Left colon (tissue), 2 donors: ENCODE results near the gene LBHD2. TPM values are rescaled to one million over a fixed set of nuclear protein-coding genes. Genes with fewer than 3 reads are reported as not detected.
"Not testable (repeated sequence)": the region's sequence is repeated elsewhere in the genome, so short reads cannot be mapped to it uniquely, and the experiment has no call there.

ENCODE experiments used
- ATAC-seq: fragments of 200-7000 bp; cut with Tn5 transposase; one replicate; pipeline ENCODE4 v1.9.1; 2020; ENCODE audit warnings: mild to moderate bottlenecking, moderate library complexity
- DNase-seq, 2 donors: peaks; one replicate each; pipeline ENCODE4 v3.0.0-alpha.2; 2020
- intact Hi-C, 2 donors: fragments of 100-400 bp; cut with DNase I in 1 of 2; cut with micrococcal nuclease in 1 of 2; formaldehyde crosslinking; loops; one replicate each; pipeline versions ENCODE4 v1.11.2 to v1.14.0; 2022; cut with DNase I, micrococcal nuclease
- total RNA-seq, 2 donors: library from RNA; stranded (reverse); fragmentation: NEBNext Ultra II Directional; extraction: Animal tissue kit (Norgen Biotek cat#: 25700); gene quantifications; one replicate each; pipeline ENCODE4 v1.2.1, GENCODE V29; 2021
- donor health status: DM: no; HTN: no; CAD: no.
- donor health status: DM: yes; HTN: yes; CAD: no.

Gene LBHD2
- total RNA-seq, 2 donors from 2014 or later: not detected

DNA sequence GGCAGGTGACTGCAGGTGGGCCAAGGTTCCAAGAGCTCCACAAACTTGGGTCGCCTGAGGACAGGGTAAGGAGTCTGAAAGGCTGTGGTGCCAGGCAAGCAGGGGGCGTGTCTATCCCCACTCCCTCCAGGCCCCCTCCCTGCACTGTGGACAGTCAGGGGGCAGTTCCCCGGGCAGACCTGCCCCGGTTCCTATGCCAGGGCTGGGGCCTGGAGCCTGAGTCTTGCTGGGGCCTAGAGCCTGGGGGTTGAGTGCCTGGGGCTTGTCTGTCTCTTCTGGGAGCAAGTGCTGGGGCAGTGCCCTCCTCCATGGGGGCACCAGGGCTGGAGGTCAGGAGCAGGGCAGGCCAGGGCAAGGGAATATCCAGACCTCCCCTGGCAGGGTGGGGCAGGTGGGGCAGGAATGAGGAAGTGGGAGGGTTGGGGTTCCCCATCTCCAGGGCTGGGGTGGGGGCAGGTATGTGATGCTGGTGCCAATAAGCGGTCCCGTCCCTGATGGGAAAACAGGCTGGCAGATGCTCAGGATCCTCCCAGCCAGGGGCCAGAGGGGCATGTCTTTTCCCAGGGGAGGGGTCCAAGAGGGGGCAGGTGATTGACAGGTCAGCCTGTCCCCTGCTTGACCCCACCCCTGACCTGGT, 27.3 kb downstream of the LBHD2 start:
- DNase-seq (no peak), ATAC-seq (peak; percentile 9)
- intact Hi-C loops: no loop called here

DNA sequence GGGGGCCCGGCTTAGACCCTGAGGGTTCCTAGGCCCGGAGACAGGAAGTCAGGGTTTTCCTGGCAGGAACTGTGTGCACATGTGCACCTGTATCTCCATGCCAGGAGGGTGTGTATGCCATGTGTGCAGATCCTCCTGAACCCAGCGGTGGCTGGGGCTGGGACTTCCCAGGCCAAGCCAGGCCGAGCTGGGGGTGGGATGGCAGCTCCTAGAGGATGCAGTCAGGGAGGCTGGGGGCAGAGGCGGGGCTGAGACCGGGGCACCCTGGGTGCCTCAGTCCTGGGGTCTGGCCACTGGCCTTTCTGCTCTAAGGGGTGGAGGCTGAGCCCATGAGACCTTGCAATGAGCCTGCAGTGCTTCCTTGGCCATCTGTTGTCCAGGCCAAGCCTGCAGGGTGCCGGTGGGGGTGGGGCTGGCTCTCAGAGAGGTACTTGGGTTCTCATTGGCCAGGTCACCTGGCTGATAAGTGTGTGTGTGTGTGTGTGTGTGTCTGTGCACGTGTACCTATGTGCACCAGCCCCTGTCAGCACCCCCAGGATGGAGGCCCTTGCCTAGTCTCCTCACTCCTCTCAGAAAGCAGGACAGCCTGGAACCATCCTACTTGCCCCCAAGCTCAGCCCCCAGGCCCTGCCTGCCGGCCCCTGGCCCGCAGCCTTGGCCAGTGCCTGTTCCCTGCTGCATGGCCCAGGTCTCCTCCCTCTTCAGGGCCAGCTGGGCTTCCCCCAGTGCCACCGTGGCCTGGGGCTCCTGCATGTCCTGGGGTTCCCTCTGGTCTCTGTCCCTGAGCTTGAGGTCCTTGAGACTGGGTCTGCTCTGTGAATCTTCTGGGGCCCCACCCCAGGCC, 28.6 kb downstream of the LBHD2 start:
- intact Hi-C loops: no loop called here
- ATAC-seq: peak; percentile 17
- DNase-seq: peak in 1 of 2 donors; percentile 49

GRCh38 chr14:103113303-103113702, 29.3 kb downstream of the LBHD2 start:
- no peak for DNase-seq
- no peak for ATAC-seq
- intact Hi-C loops: no loop called here

- ATAC-seq: no peak
- intact Hi-C loops: no loop called here
- DNase-seq: no peak
Observed at GRCh38 chr14:103113774-103114173, 29.8 kb downstream of the LBHD2 start.

GRCh38 chr14:103115086-103115679, 31.2 kb downstream of the LBHD2 start:
- ATAC-seq: peak; percentile 58
- intact Hi-C loops: not testable (repeated sequence)
- peak; percentile 66 to 81 for DNase-seq

DNA sequence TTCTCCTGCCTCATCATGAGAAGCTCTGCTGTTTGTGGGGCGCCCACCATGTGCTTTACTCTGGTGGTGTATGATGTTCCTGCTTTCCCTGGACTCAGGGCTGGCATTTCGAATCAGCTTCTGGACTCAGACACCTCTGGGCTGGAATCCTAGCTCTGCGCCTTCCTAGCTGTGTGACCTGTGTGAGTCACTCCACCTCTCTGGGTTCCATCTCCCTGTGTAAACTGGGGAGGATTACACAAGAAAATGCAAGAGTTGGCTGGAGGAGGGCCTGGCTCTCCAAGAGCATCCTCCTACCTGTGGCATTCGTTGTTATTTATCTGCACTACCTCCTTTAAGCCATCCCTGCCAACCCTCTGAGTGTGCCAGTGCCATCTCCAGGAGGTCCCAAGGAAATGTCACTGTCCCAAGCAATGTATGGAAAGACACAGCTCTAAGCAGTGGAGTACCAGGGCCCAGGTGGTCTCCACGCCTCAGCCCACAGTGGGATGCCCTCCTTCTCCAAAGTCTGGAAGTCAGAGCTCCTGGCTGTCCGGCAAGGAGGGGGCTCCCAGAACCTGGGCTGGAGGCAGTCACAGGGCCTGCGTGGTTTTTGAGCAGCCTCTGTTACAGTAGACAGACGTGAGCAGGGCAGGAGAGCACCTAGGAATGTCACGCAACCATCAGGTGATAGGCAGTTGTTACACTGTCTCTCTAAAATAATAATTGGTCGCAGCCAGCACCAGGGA, 32.0 kb downstream of the LBHD2 start:
- intact Hi-C loops: no loop called here
- DNase-seq: no peak
- ATAC-seq: no peak

DNA sequence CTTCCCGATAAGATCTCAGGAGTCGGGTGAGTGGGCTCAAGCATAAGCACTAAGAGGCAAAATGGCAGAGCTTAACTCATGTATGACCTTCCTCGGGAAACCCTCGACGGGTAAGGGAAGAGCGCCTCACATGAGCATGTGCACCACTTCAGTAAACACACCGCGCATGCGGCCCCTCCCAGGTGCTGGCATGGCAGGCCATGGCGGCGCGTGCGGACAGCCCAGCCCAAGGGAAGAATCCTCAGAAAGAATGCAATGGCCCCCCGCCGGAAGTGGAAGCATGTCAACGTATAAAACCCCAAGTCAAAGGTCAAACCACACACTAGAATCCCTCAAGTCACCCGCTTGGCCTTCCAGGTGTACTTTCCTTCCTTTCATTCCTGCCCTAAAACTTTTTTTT, 32.6 kb downstream of the LBHD2 start:
- intact Hi-C loops: no loop called here

DNA sequence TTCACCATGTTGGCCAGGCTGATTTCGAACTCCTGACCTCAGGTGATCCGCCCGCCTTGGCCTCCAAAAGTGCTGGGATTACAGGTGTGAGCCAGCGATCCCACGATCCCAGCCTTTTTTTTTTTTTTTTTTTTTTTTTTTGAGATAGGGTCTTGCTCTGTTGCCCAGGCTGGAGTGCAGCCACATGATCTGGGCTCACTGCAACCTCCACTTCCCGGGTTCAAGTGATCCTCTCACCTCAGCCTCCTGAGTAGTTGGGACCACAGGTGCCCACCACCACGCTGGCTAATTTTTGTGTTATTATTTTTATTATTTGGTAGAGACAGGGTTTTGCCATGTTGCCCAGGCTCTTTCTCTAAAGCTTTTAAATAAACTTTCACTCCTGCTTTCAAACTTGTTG, 33.5 kb downstream of the LBHD2 start:
- DNase-seq, intact Hi-C loops, ATAC-seq: not testable (repeated sequence)

More for the DNA sequence above, 32.6 kb downstream of the LBHD2 start:
- DNase-seq (no peak), ATAC-seq (no peak)

GRCh38 chr14:103118018-103118662, 34.1 kb downstream of the LBHD2 start:
- no peak for ATAC-seq
- intact Hi-C loops: no loop called here
- peak in 1 of 2 donors; percentile 58 for DNase-seq

DNA sequence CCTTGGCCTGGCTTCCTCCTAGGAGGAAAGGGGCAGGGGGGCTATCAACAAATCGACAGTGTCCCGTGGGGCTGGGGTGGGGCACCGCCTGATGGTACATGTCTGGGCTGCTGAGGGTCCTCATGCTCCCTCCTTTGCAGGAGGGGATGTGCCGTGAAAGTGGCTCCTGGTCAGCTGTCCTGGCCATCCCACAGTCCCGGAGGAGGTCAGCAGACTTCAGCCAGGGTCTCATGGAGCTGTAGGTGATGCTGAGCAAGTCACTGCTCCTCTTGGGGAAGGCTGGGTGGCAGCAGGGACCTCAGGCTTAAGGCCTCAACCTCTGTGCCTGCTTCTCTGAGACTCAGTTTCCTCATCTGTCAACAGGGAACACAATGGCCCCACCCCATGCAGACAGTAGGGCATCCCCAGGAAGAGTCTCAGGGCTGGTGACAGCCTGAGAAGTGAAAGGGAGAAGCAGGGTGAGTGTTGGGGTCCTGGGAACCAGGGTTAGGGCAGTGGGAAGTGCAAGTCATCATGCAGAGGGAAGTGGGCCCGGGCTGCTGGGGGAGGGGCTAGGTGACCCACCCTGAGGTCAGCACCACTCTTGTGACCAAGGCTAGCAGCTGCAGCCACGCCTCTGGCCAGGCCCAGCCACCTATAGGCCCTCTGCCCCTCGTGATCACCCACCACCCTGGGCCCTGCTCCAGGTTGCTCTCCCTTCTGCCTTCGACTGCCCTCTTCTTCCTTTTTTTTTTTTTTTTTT, 34.8 kb downstream of the LBHD2 start:
- peak in 1 of 2 donors; percentile 55 for DNase-seq
- intact Hi-C loops: no loop called here
- ATAC-seq: no peak

DNA sequence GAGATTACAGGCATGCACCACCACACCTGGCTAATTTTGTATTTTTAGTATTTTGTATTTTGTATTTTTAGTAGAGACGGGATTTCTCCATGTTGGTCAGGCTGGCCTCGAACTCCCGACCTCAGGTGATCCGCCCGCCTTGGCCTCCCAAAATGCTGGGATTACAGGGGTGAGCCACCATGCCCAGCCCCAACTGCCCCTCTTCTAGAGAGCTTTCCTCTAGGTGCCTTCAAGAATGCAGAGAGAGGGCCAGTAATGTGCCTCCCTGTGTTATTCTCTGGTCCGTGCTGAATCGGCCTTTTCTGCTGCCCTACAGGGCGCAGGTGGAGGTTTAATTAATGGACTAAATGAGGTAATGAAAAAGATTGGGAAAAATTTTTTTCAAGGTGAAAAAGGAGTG, 35.5 kb downstream of the LBHD2 start:
- DNase-seq, intact Hi-C loops, ATAC-seq: not testable (repeated sequence)

DNA sequence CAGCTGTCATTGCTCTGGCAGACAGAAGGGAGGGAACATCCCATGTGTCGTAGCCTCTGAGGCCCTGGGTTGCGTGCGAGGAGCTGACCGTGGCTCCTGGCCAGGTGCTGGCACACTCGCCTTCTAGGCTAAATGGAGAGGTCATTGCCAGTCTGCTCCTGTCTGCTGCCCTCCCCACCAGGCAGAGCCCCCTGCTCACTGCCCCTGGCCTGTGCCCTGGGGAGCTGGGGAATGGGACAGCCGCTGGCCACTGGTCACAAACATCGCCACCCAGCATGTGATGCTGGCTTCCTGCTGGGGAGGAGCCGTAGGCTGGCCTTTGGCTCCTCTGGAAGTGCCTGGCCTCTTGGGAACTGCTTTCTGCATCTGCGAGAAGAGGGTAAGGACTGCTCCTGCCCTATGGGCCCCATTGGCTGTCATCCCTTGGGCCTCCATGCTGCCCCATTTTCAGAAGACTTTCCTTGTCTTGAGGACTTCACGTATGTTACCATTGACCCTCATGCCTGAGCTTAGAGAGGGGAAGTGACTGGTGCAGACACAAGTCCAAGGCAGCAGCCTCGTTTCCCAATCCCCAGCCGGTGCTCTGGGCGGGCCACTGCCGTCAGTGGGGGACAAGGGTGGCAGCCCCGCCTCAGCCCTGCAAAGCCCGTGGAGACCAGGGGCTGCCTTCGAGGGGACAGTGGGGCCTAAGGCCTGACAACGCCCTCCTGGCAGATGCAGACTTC, 37.3 kb downstream of the LBHD2 start:
- no peak for DNase-seq
- ATAC-seq: peak; percentile 46
- intact Hi-C loops: no loop called here

DNA sequence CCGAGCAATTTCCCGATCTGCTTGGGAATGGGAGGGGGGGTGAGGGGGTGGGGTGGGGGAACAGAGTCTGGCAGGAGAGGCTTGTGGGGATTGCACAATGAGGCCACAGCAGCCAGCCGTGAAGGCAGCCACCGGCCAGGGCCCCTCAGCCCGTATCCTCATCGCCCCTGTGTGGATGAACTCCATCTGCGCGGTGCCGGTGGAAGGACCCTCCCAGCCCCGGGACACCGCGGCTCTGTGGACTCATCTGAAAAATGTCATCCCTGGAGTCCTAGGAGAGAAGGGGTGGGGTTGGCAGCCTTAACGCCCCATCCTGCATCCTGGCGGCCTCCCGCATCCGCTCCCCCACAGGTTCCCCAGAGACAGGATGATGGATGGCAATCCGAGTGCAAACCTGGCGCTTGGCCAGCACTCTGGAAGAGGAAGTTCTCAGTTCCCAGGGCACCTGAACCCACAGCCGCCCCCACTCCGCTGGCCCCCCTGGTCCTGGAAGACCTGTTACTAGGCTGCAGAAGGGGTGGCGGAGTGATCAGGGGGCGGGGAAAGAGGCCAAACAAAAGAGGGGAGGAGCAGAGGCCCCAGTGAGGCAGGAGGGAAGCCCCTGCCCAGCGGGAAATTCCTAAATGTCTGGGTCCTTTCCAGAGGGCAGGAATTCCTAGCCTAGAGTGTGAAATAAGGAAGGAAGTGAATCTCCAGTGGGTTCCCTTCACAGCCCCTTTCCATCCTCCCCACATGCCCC, 38.0 kb downstream of the LBHD2 start:
- intact Hi-C loops: no loop called here
- peak; percentile 80 to 83 for DNase-seq
- ATAC-seq: peak; percentile 46

DNA sequence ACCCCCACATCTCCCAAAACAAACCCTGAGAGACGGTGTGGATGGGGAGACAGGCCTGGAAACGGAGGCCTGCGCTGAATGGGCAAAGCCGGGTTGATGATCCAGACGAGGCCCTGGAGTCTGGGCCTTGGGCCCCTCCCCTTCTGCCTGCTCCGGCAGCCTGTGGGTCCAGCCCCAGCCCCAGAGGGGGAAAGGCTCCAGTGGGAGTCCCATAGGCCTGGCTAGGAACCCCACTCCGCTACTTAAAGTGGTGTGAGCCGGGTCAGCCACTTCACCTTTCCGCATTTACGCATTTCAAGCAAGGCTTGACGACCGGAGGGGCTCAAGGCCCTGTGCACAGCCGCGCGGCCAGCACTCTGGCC, 38.6 kb downstream of the LBHD2 start:
- intact Hi-C loops: no loop called here
- ATAC-seq: no peak

GRCh38 chr14:103122947-103123633, 39.1 kb downstream of the LBHD2 start, which contains the start of gene TNFAIP2:
TNFAIP2 (plus strand) TSS chr14:103123461; CDS start chr14:103126458, 2,997 bp downstream.
- ATAC-seq (peak; percentile 18), DNase-seq (no peak)
- intact Hi-C loops: no loop called here

More for the DNA sequence above, 38.6 kb downstream of the LBHD2 start:
- DNase-seq: no peak
